G401.6 (cell line): ENCODE data around the gene CIAO3.
A peak's percentile ranks its signal among the peaks of the same experiment; 100 is the strongest.
"Not testable (repeated sequence)": the region's sequence is repeated elsewhere in the genome, so short reads cannot be mapped to it uniquely, and the experiment has no call there.

ENCODE experiments used
- FAIRE-seq: peaks from 2 replicates; lab custom pipeline; 2012; peaks lifted over from hg19 to GRCh38; lab: Jason Lieb, UNC

The CIAO3 gene

GRCh38 chr16:740764-741505 lies at the start of gene CIAO3:
Gene CIAO3, minus strand, starts transcription at chr16:740997. Its CDS starts 12 bp downstream, at chr16:740985.
- FAIRE-seq = no peak

DNA sequence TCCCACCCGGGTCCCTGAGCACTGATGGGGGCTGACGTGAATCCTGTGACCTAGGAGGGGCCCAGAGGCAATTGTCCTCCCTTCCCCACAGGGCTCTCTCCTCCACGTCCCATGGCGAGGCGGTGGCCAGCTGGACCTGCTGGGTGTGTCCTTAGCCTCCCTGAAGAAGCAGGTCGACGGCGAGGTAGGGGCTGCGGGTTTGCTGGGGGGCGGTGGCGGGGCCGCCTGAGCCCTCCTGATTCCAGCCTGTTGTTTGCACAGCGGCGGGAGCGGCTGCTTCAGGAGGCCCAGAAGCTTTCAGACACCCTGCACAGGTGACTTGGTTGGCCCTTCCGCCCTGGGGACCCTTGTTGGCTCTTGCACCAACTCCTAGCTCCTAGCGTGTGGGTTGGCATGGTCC lies 49.3 kb upstream of the CIAO3 start:
- no peak for FAIRE-seq

DNA sequence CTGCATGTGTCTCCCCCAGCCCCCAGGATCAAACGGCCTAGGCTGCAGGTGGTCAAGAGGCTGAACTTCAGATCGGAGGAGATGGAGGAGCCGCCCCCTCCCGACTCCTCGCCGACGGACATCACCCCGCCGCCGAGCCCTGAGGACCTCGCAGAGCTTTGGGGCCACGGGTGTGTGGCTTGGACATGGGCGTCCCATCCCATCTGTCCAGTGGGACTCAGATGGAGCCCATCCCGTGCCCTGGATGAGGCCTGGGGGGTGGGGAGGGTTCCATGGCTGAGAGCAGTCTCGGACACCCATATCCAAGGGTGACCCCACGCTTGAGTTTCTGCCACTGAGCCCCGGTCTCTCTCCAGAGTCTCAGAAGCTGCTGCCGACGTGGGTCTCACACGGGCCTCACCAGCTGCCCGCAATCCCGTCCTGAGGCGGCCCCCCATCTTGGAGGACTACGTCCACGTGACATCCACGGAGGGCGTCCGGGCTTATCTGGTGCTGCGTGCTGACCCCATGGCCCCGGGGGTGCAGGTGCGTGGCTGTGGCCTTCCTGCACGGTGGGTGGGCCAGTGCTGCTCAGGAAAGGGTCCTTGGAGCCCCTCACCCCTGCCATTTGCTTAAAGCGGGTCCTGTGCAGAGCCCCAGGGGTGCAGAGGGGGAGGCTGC lies 48.5 kb upstream of the CIAO3 start:
- FAIRE-seq = no peak

DNA sequence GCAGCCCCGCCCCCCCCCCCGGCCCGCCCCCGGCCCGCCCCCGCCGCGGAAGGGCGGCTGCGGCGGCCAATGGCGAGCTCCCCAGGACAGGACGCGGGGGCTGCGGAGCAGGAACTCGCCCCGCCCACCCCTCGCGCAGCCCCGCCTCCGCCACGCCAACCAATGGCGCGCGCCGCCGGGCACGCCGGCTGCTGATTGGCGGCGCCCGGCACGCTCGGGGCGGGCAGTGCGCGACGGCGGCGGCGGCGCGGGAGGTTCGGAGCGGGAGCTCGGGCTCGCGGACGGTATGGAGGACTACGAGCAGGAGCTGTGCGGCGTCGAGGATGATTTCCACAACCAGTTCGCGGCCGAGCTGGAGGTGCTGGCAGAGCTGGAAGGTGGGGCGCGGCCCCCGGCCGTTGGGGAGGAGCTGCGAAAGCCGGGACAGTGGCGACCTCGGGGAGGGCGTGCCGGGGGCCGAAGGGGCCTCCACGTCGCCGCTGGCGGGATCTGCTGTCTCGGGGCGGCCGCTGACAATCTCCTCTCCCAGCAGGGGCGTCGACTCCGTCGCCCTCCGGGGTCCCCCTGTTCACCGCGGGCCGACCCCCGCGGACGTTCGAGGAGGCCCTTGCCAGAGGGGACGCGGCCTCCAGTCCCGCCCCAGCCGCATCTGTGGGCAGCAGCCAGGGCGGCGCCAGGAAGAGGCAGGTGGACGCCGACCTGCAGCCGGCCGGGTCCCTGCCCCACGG lies 47.8 kb upstream of the CIAO3 start, which contains the start of gene CHTF18:
CHTF18 (plus strand) TSS at position 222 of the 728 bp plus-strand sequence; CDS start at position 287, 65 bp downstream.
- no peak for FAIRE-seq

- no peak for FAIRE-seq
Measured at GRCh38 chr16:787978-788398, 47.2 kb upstream of the CIAO3 start, which contains the start of gene RPUSD1. Gene RPUSD1, minus strand, starts transcription at chr16:788381. Its CDS starts 644 bp downstream, at chr16:787737.

DNA sequence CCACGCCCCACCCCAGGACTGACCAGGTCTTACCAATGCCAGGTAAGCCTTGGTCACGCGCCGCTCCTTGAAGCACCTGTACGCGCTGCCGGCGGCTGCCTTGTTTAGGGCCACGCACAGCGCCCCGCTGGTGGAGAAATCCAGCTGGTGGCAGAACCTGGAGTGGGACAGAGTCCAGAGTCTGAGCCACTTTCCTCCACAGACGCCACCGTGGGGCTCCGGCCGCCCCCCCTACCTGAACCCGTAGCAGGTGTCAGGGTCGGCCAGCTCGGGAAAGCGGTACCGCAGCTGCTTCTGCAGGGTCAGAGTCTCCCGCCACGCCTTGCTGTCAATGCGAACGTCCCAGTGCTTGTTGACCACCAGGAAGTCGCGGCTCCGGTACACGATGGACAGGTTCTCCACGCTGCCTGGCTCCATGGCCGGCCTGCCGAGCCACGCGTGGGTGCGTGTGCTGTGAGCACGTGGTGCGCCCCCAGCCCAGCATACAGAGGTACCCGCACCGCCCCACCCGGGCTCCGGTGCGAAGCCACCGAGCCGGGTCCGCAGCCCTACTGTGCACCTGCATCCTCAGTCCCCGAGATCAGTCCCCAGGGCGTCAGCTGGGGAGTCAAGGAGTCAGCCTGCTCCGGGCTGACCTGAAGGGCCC lies 46.6 kb upstream of the CIAO3 start:
- no peak for FAIRE-seq

- no peak for FAIRE-seq
Measured at GRCh38 chr16:785563-786535, 45.1 kb upstream of the CIAO3 start.

GRCh38 chr16:784431-784830 lies 43.6 kb upstream of the CIAO3 start:
- FAIRE-seq = no peak

- no peak for FAIRE-seq
Measured at GRCh38 chr16:783404-784161, 42.8 kb upstream of the CIAO3 start.

DNA sequence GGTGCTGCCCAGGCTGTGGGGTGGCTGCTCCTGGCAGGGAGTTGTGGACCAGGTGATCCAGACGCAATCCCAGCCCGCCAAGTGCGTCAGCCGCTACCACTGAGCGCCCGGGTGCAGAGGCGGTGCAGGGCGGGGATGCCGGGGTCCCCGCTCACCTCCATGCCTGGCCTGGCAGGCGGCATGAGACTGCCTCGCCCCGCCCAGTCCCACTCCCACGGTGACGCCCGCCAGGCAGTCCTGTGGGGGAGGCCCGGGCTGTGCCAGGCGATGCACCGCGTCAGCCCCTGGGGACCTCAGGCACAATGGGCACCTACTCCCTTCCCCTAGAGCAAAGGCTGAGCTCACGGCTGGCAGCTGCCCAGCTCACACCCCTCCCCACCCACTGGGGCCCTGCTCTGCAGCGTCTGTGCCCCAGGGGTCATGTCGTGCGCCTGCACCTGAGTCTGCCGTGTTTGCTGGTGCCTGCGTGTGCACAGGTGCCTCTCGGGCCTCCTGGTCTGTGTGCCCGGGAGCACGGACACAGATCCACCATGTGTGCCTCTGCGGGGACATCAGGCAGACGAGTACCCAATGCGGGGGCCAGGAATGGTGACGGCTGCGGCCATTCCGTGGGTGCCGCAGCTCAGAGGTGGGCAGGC lies 42.1 kb upstream of the CIAO3 start:
- no peak for FAIRE-seq

GRCh38 chr16:782258-782657 lies 41.5 kb upstream of the CIAO3 start:
- FAIRE-seq = no peak

- FAIRE-seq = no peak
Measured at GRCh38 chr16:781346-782010, 40.7 kb upstream of the CIAO3 start.

DNA sequence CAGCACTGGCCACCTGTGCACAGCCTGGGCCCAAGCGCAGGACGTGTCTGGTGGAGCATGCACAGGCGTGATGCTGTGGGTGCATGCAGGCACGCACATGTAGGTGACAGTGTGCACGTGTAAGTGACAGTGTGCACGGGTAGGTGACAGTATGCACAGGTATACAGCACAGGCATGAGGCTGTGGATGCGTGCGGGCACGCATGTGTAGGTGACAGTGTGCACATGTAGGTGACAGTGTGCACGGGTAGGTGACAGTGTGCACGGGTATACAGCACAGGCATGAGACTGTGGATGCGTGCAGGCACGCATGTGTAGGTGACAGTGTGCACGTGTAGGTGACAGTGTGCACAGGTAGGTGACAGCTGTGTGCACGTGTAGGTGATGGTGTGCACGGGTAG lies 39.5 kb upstream of the CIAO3 start:
- no peak for FAIRE-seq

GRCh38 chr16:779561-779960 lies 38.8 kb upstream of the CIAO3 start:
- FAIRE-seq = no peak

DNA sequence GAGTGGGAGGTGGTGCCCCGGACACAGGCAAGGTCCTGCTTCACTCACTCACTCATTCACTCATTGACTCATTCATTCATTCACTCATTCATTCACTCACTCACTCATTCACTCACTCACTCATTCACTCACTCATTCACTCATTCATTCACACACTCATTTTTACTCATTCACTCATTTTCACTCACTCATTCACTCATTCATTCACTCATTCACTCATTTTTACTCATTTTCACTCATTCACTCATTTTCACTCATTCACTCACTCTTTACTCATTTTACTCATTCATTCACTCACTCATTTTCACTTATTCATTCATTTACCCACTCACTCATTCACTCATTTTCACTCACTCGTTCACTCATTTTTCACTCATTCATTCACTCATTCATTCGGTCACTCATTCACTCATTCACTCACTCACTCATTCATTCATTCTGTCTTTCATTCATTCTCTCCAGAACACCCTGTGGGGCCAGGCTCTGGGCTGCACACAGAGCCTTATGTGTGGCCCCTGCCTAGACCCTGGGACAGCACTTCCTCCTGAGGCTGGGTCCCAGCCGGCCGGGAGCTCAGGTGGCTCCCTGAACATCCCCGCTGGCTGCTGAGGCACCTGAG lies 38.2 kb upstream of the CIAO3 start:
- FAIRE-seq = no peak

GRCh38 chr16:778447-778846 lies 37.6 kb upstream of the CIAO3 start:
- FAIRE-seq = no peak

DNA sequence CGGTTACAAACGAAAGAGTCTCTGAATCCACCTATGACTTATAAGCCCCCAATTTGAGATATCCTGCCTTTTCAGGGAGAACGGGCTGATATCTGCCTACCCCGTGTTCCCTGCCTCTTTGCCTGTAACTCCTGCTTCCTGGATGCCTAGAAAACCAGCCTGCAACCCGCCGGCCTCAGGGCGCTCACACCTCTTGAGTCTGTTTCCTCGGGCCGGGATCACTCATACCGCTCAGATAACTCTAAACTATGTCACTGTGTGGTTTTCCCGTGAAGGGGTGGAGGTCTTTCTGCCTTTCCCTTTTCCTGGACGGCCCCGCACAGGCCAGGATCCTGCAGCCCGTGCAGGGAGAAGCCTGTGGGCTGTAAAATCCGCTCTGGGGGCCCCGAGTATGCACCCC lies 37.0 kb upstream of the CIAO3 start:
- FAIRE-seq = peak; percentile 44

DNA sequence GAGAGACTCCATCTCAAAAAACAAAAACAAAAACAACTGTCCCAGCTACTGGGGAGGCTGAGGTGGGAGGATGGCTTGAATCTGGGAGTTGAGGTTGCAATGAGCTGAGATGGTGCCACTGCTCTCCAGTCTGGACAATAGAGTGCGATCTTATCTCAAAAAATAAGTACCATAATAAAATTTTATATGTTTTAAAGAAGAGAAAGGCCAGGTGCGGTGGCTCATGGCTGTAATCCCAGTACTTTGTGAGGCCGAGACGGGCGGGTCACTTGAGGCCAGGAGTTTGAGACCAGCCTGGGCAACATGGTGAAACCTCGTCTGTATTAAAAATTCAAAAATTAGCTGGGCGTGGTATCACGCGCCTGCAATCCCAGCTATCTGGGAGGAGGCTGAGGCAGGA lies 36.0 kb upstream of the CIAO3 start:
- FAIRE-seq = no peak

GRCh38 chr16:776298-776697 lies 35.5 kb upstream of the CIAO3 start:
- FAIRE-seq = not testable (repeated sequence)
